Stimulated activated naive B cell treated with anti-CD40 and anti-IgM and Interleukin-4, amounts not matched to agents 10 μg/mL and 1 μg/mL and 100 μg/mL, for 72 hours (primary cell): ENCODE measurements around the gene PAQR7.
A peak's percentile ranks its signal among the peaks of the same experiment; 100 is the strongest.

Experiments
- ATAC-seq, 2 donors: fragments of 150-1000 bp; cut with Tn5 transposase; replicated peaks; 2 replicates each; pipeline ENCODE4 v1.10.0; 2021; ENCODE audit warnings: moderate library complexity in 1 of 2
- DNase-seq: peaks from one replicate; pipeline ENCODE4 v3.0.0; 2021
- H3K27ac Mint-ChIP-seq: one replicate; pipeline ENCODE4 v1.8.0; 2022; ENCODE audit warnings: mild to moderate bottlenecking, mixed read lengths
- H3K27me3 Mint-ChIP-seq, 2 donors: one replicate each; pipeline ENCODE4 v1.8.0; 2022; ENCODE audit warnings: mixed read lengths in 2 of 2
- H3K36me3 Mint-ChIP-seq, 2 donors: one replicate each; pipeline ENCODE4 v1.8.0; 2022; ENCODE audit warnings: mixed read lengths in 2 of 2, mild to moderate bottlenecking in 1 of 2
- H3K4me1 Mint-ChIP-seq, 2 donors: one replicate each; pipeline ENCODE4 v1.8.0; 2022; ENCODE audit warnings: mixed read lengths in 2 of 2, mild to moderate bottlenecking in 1 of 2
- H3K4me3 Mint-ChIP-seq, 2 donors: one replicate each; pipeline ENCODE4 v1.8.0; 2022; ENCODE audit warnings: mild to moderate bottlenecking in 2 of 2, mixed read lengths in 2 of 2, moderate library complexity in 1 of 2
- H3K9me3 Mint-ChIP-seq, 2 donors: one replicate each; pipeline ENCODE4 v1.8.0; 2022; ENCODE audit warnings: mixed read lengths in 2 of 2, mild to moderate bottlenecking in 1 of 2

PAQR7 gene

GRCh38 chr1:25891606-25892005, 16.1 kb upstream of the PAQR7 start:
- no peak overlapping the region for H3K4me3 Mint-ChIP-seq
- ATAC-seq (no peak), DNase-seq (no peak)
- H3K4me1 Mint-ChIP-seq, result peaks cover 5 to 12% of the 10 kb centered on the region in 2 donors
- no peak overlapping the region for H3K27ac Mint-ChIP-seq
- H3K27me3 Mint-ChIP-seq, result no peaks in the 10 kb centered on the region
- H3K9me3 Mint-ChIP-seq, result no peaks in the 10 kb centered on the region
- H3K36me3 Mint-ChIP-seq, result no peaks in the 10 kb centered on the region

DNA sequence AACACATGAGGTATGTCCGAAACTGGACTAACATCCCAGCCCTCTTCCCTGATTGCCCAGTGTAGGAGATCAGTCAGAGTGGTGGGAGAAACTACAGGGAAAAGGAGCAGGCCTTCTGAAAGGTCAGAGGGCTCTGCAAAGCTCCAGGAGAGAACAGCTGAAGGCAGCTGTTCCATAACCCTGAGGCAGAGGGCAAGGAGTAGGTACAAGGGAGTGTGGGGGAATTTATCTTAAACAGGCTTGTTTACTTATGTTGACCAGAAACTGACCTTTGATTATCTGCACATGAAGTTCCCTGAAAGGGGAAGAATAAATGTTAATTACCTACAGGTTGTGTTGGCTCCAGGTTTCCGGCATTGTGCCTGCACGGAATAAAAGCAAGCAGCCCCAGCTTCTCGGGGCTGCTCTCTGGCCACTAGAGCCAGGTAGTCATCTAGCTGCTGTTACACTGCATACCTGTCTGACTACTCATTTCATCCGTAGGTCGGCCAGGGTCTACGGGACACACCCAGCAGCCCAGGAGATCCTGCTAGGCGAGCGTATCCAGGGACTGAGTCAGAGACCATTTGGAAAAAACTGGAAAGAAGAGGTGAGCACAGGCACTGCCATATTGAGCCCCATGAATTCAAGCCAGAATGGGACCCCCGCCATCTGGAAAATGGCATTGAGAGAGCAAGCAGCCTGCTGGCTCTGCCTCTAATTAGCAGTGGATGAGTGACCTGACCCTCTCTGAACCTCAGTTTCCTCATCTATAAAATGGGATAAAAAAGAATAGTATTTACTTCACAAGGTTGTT, 14.9 kb upstream of the PAQR7 start:
- H3K4me1 Mint-ChIP-seq, result peaks cover 3 to 7% of the 10 kb centered on the region in 2 donors
- H3K27me3 Mint-ChIP-seq, result no peaks in the 10 kb centered on the region
- DNase-seq, result no peak
- no peak overlapping the region for H3K4me3 Mint-ChIP-seq
- ATAC-seq, result no peak
- no peak overlapping the region for H3K27ac Mint-ChIP-seq
- no peaks in the 10 kb centered on the region for H3K9me3 Mint-ChIP-seq
- no peaks in the 10 kb centered on the region for H3K36me3 Mint-ChIP-seq

- H3K4me3 Mint-ChIP-seq, result no peak overlapping the region
- no peaks in the 10 kb centered on the region for H3K9me3 Mint-ChIP-seq
- no peak for DNase-seq
- H3K4me1 Mint-ChIP-seq, result no peaks in the 10 kb centered on the region
- H3K27ac Mint-ChIP-seq, result no peak overlapping the region
- no peaks in the 10 kb centered on the region for H3K27me3 Mint-ChIP-seq
- H3K36me3 Mint-ChIP-seq, result no peaks in the 10 kb centered on the region
- ATAC-seq, result no peak
Observed at GRCh38 chr1:25889470-25889869, 14.0 kb upstream of the PAQR7 start.

DNA sequence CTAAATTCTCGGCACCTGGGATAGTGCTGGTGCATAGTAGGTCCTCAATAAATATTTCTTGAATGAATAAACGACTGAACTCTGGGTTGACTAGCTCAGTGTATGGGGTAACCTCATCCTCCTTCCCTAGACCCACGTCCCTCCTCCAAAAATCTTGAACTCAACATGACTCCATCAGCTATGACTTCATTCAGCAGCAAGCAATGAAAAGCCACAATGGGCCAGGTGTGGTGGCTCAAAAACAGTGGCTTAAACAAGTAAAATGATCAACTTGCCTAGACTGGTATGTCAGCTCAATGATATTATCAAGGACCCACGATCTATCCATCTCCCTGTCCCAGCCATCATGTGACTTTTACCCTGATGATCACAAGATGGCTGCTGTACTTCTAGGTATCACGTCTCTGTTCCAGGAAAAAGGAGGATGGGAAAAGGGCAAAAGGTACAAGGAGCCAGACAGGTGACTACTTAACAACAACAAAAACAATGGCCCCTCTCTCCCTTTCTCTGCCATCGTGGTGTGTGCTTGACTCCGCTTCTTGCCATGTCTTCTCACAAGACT, 13.0 kb upstream of the PAQR7 start:
- Mint-ChIP-seq H3K4me3 (no peak overlapping the region), H3K36me3 (no peaks in the 10 kb centered on the region), H3K27me3 (no peaks in the 10 kb centered on the region), H3K4me1 (no peaks in the 10 kb centered on the region), H3K9me3 (no peaks in the 10 kb centered on the region), H3K27ac (no peak overlapping the region)
- ATAC-seq, result no peak
- no peak for DNase-seq

- Mint-ChIP-seq H3K4me3 (no peak overlapping the region), H3K36me3 (no peaks in the 10 kb centered on the region), H3K4me1 (no peaks in the 10 kb centered on the region), H3K9me3 (no peaks in the 10 kb centered on the region), H3K27ac (no peak overlapping the region), H3K27me3 (no peaks in the 10 kb centered on the region)
- DNase-seq, result no peak
- no peak for ATAC-seq
Observed at GRCh38 chr1:25885602-25886001, 10.1 kb upstream of the PAQR7 start.

GRCh38 chr1:25881266-25881665, 5.8 kb upstream of the PAQR7 start:
- Mint-ChIP-seq H3K4me1 (peaks cover 0 to 1% of the 10 kb centered on the region in 2 donors), H3K36me3 (no peaks in the 10 kb centered on the region), H3K9me3 (no peaks in the 10 kb centered on the region), H3K27ac (no peak overlapping the region), H3K4me3 (no peak overlapping the region), H3K27me3 (peaks cover 0 to 4% of the 10 kb centered on the region in 2 donors)
- DNase-seq, result no peak
- ATAC-seq, result no peak

DNA sequence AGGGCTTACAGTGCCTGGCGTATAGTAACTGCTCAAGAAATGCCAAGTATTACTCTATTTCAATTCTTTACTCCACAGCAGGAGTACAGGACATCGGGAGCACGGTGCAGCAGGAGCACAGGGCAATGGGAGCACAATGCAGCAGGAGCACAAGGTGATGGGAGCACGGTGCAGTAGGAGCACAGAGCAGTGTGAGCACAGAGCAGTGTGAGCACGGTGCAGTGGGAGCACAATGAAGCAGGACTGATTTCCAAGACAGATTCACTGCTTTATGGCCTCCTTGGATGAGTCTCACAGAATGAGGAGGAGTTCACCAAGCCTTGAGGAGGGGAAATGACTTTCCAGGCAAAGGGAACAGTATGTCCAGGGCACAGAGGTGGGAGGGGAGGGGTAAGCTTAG, 5.0 kb upstream of the PAQR7 start:
- ATAC-seq (no peak), DNase-seq (no peak)
- Mint-ChIP-seq H3K4me1 (peaks cover 3 to 9% of the 10 kb centered on the region in 2 donors), H3K36me3 (no peaks in the 10 kb centered on the region), H3K27ac (no peak overlapping the region), H3K27me3 (peaks cover 0 to 7% of the 10 kb centered on the region in 2 donors), H3K4me3 (no peak overlapping the region), H3K9me3 (no peaks in the 10 kb centered on the region)

DNA sequence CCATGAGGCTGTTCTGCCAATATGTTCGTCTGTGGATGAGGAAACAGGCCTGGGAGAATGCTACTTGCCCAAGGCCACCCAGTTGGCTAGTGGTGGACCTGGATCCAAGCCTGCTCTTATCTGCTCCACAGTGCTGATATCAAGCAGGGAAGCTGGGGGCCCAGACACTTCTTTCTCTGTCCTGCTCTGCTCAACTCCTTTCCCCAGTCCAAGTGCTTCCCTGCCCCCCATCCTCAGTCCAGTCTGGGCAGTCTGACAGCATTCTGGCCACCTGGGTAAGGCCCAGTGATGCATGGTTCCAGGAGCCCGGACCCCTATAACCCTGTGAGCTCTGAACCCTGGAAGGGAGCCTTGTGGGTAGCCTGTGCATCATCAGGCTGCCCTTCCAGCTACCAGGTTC, 4.2 kb upstream of the PAQR7 start:
- DNase-seq, result no peak
- Mint-ChIP-seq H3K9me3 (no peaks in the 10 kb centered on the region), H3K4me1 (peaks cover 8 to 16% of the 10 kb centered on the region in 2 donors), H3K36me3 (no peaks in the 10 kb centered on the region), H3K27me3 (peaks cover 0 to 7% of the 10 kb centered on the region in 2 donors), H3K27ac (no peak overlapping the region), H3K4me3 (no peak overlapping the region)
- ATAC-seq, result no peak

- no peak for ATAC-seq
Observed at GRCh38 chr1:25878690-25879089, 3.2 kb upstream of the PAQR7 start.

GRCh38 chr1:25877155-25877554, 1.6 kb upstream of the PAQR7 start:
- H3K27me3 Mint-ChIP-seq, result peaks cover 0 to 7% of the 10 kb centered on the region in 2 donors
- H3K27ac Mint-ChIP-seq, result no peak overlapping the region
- no peaks in the 10 kb centered on the region for H3K36me3 Mint-ChIP-seq
- DNase-seq, result no peak
- no peak for ATAC-seq
- H3K4me3 Mint-ChIP-seq, result no peak overlapping the region
- H3K9me3 Mint-ChIP-seq, result no peaks in the 10 kb centered on the region
- peaks cover 18 to 39% of the 10 kb centered on the region in 2 donors for H3K4me1 Mint-ChIP-seq

More at GRCh38 chr1:25878690-25879089, 3.2 kb upstream of the PAQR7 start:
- Mint-ChIP-seq H3K4me1 (peaks cover 9 to 23% of the 10 kb centered on the region in 2 donors), H3K27ac (no peak overlapping the region), H3K4me3 (no peak overlapping the region), H3K36me3 (no peaks in the 10 kb centered on the region), H3K27me3 (peaks cover 0 to 7% of the 10 kb centered on the region in 2 donors), H3K9me3 (no peaks in the 10 kb centered on the region)
- DNase-seq, result no peak

DNA sequence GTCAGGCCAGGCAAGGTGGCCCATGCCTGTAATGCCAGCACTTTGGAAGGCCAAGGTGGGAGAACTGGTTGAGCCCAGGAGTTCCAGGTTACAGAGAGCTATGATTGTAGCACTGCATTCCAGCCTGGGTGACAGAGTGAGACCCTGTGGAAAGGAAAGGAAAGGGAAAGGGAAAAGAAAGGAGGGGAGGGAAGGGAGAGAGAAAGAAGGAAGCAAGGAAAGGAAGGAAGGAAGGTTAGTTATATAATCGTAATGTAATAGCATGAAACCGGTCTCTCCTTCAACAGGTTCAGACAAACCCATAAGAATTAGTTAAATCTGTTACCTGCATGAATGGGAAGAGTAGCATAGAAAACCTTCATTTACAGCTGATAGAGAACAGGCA, 1.2 kb upstream of the PAQR7 start:
- Mint-ChIP-seq H3K4me1 (peaks cover 18 to 40% of the 10 kb centered on the region in 2 donors), H3K27ac (no peak overlapping the region), H3K36me3 (no peaks in the 10 kb centered on the region), H3K4me3 (no peak overlapping the region), H3K27me3 (peaks cover 0 to 7% of the 10 kb centered on the region in 2 donors), H3K9me3 (no peaks in the 10 kb centered on the region)
- DNase-seq (no peak), ATAC-seq (no peak)

DNA sequence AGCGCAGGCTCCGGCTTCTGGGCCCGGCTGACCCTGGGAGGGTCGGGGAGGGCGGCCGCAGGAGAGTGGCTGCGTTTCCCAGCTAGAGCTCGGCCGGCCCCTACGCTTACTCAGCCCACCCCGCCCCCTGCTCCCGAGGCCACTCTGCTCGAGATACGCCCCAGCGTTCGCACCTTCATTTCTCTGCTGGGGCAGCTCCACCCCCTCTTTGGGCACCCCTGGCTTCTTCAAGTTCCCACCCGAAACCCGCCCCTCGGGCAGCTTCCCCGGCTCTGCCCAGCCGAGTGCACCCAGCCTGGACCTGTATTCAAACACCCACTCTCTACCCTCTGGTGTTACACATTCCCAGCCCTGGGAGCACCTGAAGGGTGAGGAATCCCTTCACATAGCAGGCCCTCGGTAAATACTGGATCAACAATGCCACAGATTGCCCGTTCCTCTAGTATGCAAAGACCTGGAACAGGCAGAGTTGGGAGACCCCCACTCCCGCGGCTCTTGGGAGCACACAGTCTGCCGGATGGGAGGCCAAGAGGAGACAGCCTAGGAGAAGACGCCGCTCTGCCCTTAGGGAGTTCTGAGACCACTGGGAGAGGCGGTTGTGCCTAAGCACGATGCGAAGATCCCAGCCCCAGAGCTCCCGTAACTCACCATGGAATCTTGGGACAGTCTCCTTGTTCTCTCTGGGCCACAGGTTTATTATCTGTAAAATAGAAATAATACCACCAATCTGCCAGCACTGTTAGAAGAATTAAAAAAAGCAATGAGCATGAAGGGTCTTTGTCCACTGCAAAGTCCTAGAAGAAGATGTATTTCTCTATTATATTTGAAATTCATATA, 566 bp upstream of the PAQR7 start:
- Mint-ChIP-seq H3K27me3 (peaks cover 0 to 7% of the 10 kb centered on the region in 2 donors), H3K36me3 (no peaks in the 10 kb centered on the region), H3K4me1 (peaks cover 21 to 46% of the 10 kb centered on the region in 2 donors), H3K4me3 (peak overlapping the region; percentile 81 to 84), H3K9me3 (no peaks in the 10 kb centered on the region), H3K27ac (peak overlapping the region; percentile 39)
- peak; percentile 48 to 50 for ATAC-seq
- no peak for DNase-seq

DNA sequence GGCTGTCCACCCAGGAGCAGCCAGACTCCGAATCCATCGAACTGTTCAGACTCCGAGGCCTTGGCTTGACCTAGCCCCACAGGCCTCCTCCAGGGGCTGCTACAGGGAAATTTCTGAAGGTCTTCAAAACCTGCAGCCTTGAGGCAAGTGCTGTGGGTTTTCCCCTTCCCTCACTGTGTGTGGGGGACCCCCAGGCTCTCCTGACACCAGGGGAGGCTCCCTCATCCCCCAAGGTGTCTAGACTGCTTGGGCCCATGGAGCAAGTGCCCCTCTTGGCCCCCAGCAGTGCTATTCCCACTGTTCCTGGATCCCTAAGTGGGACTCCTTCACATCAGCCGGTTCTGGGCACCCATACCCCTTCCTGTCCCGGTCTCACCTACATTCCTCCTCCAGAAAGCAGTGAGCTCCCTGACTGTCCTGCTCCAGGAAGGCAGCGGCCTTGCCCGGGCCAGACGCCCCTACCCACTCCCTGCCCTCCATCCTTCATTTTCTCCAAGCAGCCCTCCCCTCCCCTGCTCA, 814 bp downstream of the PAQR7 start:
- peaks cover 0 to 7% of the 10 kb centered on the region in 2 donors for H3K27me3 Mint-ChIP-seq
- H3K4me1 Mint-ChIP-seq, result peaks cover 24 to 47% of the 10 kb centered on the region in 2 donors
- no peak for DNase-seq
- peak overlapping the region; percentile 84 to 89 for H3K4me3 Mint-ChIP-seq
- H3K27ac Mint-ChIP-seq, result peak overlapping the region; percentile 59
- H3K9me3 Mint-ChIP-seq, result no peaks in the 10 kb centered on the region
- peak in 1 of 2 donors; percentile 15 for ATAC-seq
- peaks cover 0 to 2% of the 10 kb centered on the region in 2 donors for H3K36me3 Mint-ChIP-seq

GRCh38 chr1:25874209-25874608, 1.3 kb downstream of the PAQR7 start:
- no peak overlapping the region for H3K27ac Mint-ChIP-seq
- DNase-seq (no peak), ATAC-seq (no peak)
- peaks cover 24 to 47% of the 10 kb centered on the region in 2 donors for H3K4me1 Mint-ChIP-seq
- H3K4me3 Mint-ChIP-seq, result peak overlapping the region; percentile 84 to 89
- H3K36me3 Mint-ChIP-seq, result peaks cover 0 to 3% of the 10 kb centered on the region in 2 donors
- peaks cover 0 to 7% of the 10 kb centered on the region in 2 donors for H3K27me3 Mint-ChIP-seq
- no peaks in the 10 kb centered on the region for H3K9me3 Mint-ChIP-seq
